Tongue (tissue), 2 donors: ENCODE measurements around the gene DGKB. TPM values are rescaled to one million over a fixed set of nuclear protein-coding genes. Genes with fewer than 3 reads are reported as not detected.

ENCODE experiments used
- DNase-seq: peaks from one replicate; pipeline ENCODE4 v3.0.0-alpha.2; 2015
- total RNA-seq: library from RNA; depleted of rRNA; stranded (reverse); fragments of >200 nt; gene quantifications from one replicate; pipeline ENCODE4 v1.2.3, GENCODE V29; 2014

The DGKB gene
- total RNA-seq, 1 donor from 2014 or later = 2.6 TPM

DNA sequence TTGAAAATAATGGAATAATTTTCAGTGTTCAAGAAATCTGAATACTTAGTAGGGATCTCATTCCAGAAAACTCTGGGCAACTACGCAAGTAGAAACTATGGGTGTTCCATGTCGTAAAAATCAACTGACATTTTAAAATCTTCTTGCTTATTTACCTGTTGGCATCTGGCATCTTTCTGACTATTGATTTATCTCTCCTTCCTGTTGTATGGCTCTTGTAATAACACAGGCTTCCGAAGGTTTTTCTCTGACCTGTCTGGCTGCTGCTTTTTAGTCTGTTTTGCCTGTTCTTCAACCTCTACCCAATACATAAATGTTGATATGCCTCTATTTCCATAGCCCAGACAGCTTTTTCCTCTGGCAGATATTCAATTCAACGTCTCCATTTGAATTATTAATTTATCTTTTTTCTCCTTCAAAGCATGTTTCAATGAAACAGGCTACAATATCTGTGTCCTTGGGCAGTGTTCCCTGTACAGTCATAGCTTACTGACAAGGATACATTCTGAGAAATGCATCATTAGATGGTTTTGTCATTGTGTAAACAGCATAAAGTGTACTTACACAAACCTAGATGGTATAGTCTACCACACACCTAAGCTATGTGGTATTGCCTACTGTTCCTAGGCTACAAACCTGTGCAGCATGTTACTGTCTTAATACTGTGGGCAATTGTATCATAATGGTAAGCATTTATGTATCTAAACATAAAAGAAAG is 807.2 kb downstream of the DGKB start:
- no peak for DNase-seq
